Measurements from ENCODE around the gene KCNMB2.

DNA sequence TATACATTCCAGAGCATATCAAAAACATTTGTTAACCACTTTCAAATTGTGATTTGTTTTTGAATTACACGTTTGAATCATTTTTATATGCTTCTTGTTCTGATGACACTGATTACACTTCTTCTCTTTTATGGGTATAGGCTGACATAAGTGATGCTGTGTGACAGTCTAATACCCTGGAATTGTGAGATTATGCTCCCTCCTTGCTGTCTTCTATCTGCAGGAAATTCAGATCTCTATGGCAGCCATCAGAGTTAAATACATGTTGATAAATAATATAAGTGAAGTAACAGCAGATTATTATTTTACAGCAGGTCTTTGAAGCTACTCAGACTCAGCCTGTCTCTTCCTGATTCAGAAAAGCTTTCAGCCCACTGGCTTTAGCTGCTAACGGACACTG lies 286.5 kb downstream of the KCNMB2 start:
- no peak for TF ChIP-seq HMGXB4 (CRISPR knock-in tag; IDR thresholded peaks at IDR 0.05)
- TF ChIP-seq CTCF (IDR thresholded peaks at IDR 0.05): no peak
- TF ChIP-seq ESRRA (CRISPR knock-in tag; IDR thresholded peaks at IDR 0.05; ENCODE audit: borderline replicate concordance): no peak
- no peak for TF ChIP-seq ZNF263 (CRISPR knock-in tag; IDR thresholded peaks at IDR 0.05; ENCODE audit: low read depth)
- TF ChIP-seq SP1 (CRISPR knock-in tag; conservative IDR thresholded peaks at IDR 0.05): no peak
- no peak for TF ChIP-seq JUN (CRISPR knock-in tag; IDR thresholded peaks at IDR 0.05)
- TF ChIP-seq OVOL2 (CRISPR knock-in tag; IDR thresholded peaks at IDR 0.05; ENCODE audit: borderline replicate concordance): no peak
- no peak for TF ChIP-seq USF2 (CRISPR knock-in tag; IDR thresholded peaks at IDR 0.05)
- TF ChIP-seq, protein P1, sequence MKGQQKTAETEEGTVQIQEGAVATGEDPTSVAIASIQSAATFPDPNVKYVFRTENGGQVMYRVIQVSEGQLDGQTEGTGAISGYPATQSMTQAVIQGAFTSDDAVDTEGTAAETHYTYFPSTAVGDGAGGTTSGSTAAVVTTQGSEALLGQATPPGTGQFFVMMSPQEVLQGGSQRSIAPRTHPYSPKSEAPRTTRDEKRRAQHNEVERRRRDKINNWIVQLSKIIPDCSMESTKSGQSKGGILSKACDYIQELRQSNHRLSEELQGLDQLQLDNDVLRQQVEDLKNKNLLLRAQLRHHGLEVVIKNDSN (CRISPR knock-in tag; IDR thresholded peaks at IDR 0.05): no peak
